ENCODE results near the gene IFIH1. TPM values are rescaled to one million over a fixed set of nuclear protein-coding genes. Genes with fewer than 3 reads are reported as not detected.
A peak's percentile ranks its signal among the peaks of the same experiment; 100 is the strongest.

The IFIH1 gene
- 6.6 and 6.8 TPM in 2 replicates for total RNA-seq
- long read RNA-seq, partial matches to known transcripts = 13 of 17 reads
- long read RNA-seq, other reads (novel, unspliced or antisense) = 1 of 17 reads

GRCh38 chr2:162318328-162319180, at the start of gene IFIH1:
IFIH1 (minus strand) TSS chr2:162318684; CDS start chr2:162318307, 377 bp downstream.
- peak within 1 kb of the TSS; percentile 94 for H3K27ac Mint-ChIP-seq
- peaks cover 12% of the 10 kb centered on the region for H3K4me1 Mint-ChIP-seq (ENCODE audit: low read depth)

GRCh38 chr2:162365392-162365791, 46.9 kb upstream of the IFIH1 start:
- TF ChIP-seq CTCF (IDR thresholded peaks at IDR 0.05; ENCODE audit: unreplicated experiment) = no peak
- H3K9me3 Mint-ChIP-seq (ENCODE audit: low read depth) = no peaks in the 10 kb centered on the region
- peaks cover 4% of the 10 kb centered on the region for H3K36me3 Mint-ChIP-seq (ENCODE audit: insufficient read depth)
- peaks cover 3% of the 10 kb centered on the region for H3K4me1 Mint-ChIP-seq (ENCODE audit: low read depth)
- DNase-seq (ENCODE audit: low spot score, unreplicated experiment) = no peak
- H3K27me3 Mint-ChIP-seq = no peaks in the 10 kb centered on the region
- no peak overlapping the region for H3K4me3 Mint-ChIP-seq (ENCODE audit: low read depth)
- H3K27ac Mint-ChIP-seq = no peak overlapping the region

More at GRCh38 chr2:162318328-162319180, at the start of gene IFIH1:
- Mint-ChIP-seq H3K9me3 (ENCODE audit: low read depth) (peaks cover 4% of the 10 kb centered on the region), H3K27me3 (no peaks in the 10 kb centered on the region), H3K4me3 (ENCODE audit: low read depth) (peak within 1 kb of the TSS; percentile 81), H3K36me3 (ENCODE audit: insufficient read depth) (no peaks in the 10 kb centered on the region)
- TF ChIP-seq CTCF (IDR thresholded peaks at IDR 0.05; ENCODE audit: unreplicated experiment) = peak; percentile 43
- DNase-seq (ENCODE audit: low spot score, unreplicated experiment) = peak; percentile 47

DNA sequence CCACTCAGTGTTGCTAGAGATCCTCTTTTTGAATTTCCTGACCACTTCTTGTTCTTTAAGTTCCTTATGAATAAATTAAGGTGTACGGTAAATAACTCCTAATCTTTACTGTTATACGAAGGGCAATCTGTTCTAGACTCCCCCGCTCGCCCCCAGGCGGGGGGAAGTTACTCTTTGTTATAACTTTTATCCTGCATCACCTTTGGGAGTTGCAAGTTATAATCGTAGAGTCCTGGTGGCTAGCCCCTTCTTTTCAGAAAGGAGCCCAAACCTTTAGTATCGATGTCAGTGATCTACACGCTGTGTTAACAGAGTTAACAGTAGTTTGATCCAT, 26.1 kb upstream of the IFIH1 start:
- Mint-ChIP-seq H3K27me3 (peaks cover 12% of the 10 kb centered on the region), H3K4me1 (ENCODE audit: low read depth) (peaks cover 13% of the 10 kb centered on the region), H3K36me3 (ENCODE audit: insufficient read depth) (peaks cover 1% of the 10 kb centered on the region), H3K4me3 (ENCODE audit: low read depth) (peak overlapping the region; percentile 97), H3K27ac (peak overlapping the region; percentile 99), H3K9me3 (ENCODE audit: low read depth) (no peaks in the 10 kb centered on the region)
- TF ChIP-seq CTCF (IDR thresholded peaks at IDR 0.05; ENCODE audit: unreplicated experiment) = no peak
- no peak for DNase-seq (ENCODE audit: low spot score, unreplicated experiment)

- no peaks in the 10 kb centered on the region for H3K9me3 Mint-ChIP-seq (ENCODE audit: low read depth)
- DNase-seq (ENCODE audit: low spot score, unreplicated experiment) = peak; percentile 98
- peak within 1 kb of the TSS; percentile 97 for H3K4me3 Mint-ChIP-seq (ENCODE audit: low read depth)
- no peaks in the 10 kb centered on the region for H3K36me3 Mint-ChIP-seq (ENCODE audit: insufficient read depth)
- H3K4me1 Mint-ChIP-seq (ENCODE audit: low read depth) = peaks cover 13% of the 10 kb centered on the region
- H3K27me3 Mint-ChIP-seq = peaks cover 12% of the 10 kb centered on the region
- H3K27ac Mint-ChIP-seq = peak within 1 kb of the TSS; percentile 99
- peak; percentile 12 for TF ChIP-seq CTCF (IDR thresholded peaks at IDR 0.05; ENCODE audit: unreplicated experiment)
Observed at GRCh38 chr2:162343824-162344616, 25.5 kb upstream of the IFIH1 start, which contains the start of gene GCA. GCA (plus strand) TSS chr2:162344132; CDS start chr2:162344249, 117 bp downstream.

DNA sequence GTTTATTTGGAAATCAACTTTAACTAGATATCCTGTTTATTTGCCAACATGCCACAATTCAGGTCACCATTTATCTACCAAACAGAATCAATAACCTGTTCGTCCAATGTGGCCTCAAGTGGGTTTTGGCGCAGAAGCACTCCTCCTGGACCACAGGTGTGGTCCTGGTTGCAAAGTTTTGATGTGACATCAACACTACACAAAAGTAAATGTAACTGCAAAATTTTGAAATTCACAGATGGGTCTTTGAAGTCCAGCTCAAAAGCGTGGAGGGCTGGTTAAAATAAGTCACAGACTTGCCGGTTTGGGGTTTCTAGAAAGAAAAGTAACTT, 25.0 kb upstream of the IFIH1 start:
- H3K4me1 Mint-ChIP-seq (ENCODE audit: low read depth) = peaks cover 13% of the 10 kb centered on the region
- TF ChIP-seq CTCF (IDR thresholded peaks at IDR 0.05; ENCODE audit: unreplicated experiment) = no peak
- no peaks in the 10 kb centered on the region for H3K9me3 Mint-ChIP-seq (ENCODE audit: low read depth)
- peak overlapping the region; percentile 99 for H3K27ac Mint-ChIP-seq
- no peaks in the 10 kb centered on the region for H3K36me3 Mint-ChIP-seq (ENCODE audit: insufficient read depth)
- peaks cover 12% of the 10 kb centered on the region for H3K27me3 Mint-ChIP-seq
- no peak for DNase-seq (ENCODE audit: low spot score, unreplicated experiment)
- H3K4me3 Mint-ChIP-seq (ENCODE audit: low read depth) = peak overlapping the region; percentile 97
